HG02970 (cell line): ENCODE data around the gene LMO3.
"Not testable (repeated sequence)": the region's sequence is repeated elsewhere in the genome, so short reads cannot be mapped to it uniquely, and the experiment has no call there.

Experiments
- ATAC-seq: cut with Tn5 transposase; IDR thresholded peaks from one replicate; pipeline ENCODE4 v1.9.1; 2021; ENCODE audit warnings: mild to moderate bottlenecking, moderate library complexity, moderate number of reproducible peaks; ENCODE audit not compliant: unreplicated experiment, low FRiP score

LMO3 gene

DNA sequence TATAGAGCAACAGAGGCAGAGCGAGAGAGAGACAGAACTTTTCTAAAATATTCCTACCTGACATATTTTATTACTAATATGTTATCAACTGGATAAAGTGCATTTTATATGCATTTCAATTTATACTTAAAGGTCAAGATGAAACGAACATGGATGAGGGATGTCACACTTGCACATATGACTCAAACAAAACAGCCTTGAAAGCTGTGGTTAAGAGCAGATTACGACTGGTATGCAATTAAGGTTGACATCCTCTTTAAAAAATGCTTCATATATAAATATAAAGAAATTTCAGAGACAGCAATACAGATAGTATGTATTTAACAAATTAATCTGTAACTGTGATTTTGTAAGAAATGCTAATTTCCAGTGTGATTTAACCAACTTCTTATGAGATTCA, 52.5 kb downstream of the LMO3 start:
- ATAC-seq: no peak

DNA sequence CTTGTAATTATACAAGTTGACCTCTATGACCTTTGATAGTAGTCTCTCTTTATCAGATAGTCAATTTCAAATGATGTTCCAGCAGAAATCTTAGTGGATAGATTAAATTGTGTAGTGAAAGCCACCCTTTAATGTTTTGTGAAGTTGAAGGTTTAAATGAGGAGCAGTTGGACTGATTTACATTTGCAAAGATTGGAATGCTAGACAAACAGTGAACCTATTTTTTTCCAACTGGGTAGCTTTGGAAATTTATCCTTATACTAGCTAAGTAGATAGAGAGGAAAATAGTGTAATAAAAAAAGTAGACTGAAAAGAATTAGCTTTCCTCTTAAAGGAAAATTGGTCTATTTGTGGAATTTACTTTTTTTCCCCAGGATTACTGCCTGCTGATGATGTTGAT, 53.7 kb downstream of the LMO3 start:
- no peak for ATAC-seq

DNA sequence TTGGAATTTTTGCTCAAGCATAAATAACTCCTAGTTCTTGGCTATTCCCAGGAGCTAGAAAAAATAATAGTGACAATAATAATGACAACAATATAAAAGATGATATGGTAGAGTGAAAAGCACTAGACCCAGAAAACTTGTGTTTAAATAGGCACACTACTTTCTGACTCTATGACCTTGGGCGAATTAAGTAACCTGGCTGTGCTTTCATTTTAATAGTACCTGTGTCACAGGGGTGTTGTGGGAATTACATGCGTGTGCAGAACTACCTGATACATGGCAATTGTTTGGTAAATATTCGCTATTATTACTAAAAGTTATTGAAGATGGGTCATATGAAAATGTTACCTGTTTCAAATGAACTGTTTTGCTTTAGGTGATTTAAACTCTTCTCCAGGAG, 60.1 kb downstream of the LMO3 start:
- no peak for ATAC-seq

- no peak for ATAC-seq
Observed at GRCh38 chr12:16542586-16542985, 63.4 kb downstream of the LMO3 start.

DNA sequence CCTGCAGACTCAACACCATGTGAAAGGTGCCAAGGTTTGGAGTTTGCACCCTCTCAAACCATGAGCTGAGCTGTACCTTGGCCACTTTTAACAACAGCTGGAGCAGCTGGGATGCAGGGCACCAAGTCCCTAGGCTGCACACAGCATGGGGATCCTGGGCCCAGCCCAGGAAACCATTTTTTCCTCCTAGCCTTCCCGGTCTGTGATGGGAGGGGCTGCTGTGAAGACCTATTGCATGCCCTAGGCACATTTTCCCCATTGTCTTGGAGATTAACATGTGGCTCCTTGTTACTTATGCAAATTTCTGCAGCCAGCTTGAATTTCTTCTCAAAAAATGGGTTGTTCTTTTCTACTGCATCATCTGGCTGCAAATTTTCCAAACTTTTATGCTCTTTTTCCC, 68.3 kb downstream of the LMO3 start:
- not testable (repeated sequence) for ATAC-seq

DNA sequence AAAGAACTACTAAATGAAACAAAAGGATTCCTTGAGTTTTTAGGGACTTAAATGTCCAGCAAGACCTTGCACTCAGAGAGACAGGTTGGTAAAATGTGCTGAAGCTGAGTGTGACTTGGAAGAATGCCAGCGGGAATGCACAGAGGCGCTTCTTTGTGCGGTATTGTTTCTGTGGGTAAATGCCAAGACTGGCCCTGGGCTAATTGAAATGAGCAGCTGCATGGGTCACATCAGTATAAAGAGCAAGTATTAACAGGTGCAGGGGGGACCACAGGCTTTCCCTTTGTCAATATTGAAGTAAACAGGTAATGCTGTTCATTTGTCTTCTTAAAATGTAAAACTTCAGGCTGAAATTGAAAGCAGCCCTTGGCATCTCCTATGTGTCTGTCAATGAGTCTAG, 74.3 kb downstream of the LMO3 start:
- no peak for ATAC-seq

DNA sequence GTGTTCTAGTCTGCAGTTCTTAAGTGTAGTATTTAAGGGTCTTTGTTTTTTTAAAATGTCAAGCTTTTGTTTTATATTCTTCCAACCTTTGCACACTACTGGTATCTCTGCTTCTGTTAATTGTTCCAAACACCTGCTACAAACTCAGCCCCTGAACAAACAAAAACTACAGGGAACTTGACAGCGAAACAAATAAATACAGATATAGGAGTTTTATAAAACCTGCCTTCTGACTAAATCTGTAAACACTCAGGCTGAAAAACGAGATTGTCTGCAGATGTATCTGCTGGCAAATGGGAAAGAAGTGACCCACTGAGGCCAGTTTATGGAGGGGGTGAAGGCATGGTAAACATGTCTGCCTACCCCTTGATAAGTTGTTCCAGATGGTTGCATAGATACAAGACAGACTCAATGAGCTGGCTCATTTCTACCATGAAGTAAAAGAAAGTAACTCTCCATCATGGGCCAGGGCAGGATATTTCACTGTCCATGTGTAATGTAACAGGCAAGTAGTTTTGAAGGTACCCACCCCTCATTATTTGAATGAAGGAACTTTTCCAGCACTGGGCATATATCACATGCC, 75.6 kb downstream of the LMO3 start:
- no peak for ATAC-seq

DNA sequence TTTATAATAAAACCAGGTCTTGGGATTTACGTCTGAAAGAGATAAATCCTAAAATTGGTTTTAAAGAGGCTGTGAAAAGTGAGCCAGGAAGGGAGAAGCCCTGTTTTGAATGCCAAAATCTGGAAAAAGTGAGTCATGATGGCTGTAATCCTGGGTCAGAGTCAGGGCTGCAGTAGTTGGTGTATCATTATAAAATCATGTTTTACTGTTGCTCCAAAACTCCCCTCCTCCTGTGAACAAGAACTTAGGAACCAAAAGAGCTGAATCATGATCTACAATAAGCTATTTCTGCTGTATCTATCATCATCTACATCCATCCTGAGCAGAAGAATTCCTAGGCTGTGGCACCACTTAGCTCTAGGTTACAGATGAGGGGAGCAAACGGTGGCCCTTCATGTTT, 79.3 kb downstream of the LMO3 start:
- no peak for ATAC-seq

- no peak for ATAC-seq
Observed at GRCh38 chr12:16524378-16524777, 81.6 kb downstream of the LMO3 start.

GRCh38 chr12:16523951-16524331, 82.0 kb downstream of the LMO3 start:
- ATAC-seq: no peak

DNA sequence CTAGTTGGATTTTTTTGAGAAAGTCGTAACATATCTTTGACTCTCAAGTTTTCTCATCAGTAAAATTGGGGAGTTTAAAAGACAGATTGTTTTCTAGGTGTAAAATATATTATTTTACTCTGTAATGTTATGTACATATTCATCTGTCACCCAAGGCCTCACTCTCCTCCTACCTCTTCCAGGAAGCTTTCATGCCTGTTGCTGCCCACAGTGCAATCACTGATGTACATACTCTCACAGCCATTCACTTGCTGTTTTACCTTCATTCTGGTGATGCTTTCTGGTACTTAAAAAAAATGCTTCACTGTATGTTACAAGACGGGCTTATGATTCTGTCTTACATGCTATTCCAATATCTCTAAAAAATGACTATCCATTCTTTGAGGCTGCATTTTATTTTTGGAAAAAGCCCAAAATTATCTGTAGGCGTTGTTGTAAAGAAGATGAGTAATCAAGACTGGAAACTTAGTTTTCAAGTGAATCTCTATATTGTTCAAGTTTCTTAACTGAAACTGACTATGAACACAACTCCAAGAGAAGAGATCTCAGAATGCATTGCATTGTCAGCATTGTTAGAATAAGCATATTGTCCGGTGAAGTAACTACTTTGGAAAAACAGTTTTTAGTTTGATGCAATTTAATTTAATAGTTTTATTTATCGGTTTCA, 82.5 kb downstream of the LMO3 start:
- no peak for ATAC-seq

DNA sequence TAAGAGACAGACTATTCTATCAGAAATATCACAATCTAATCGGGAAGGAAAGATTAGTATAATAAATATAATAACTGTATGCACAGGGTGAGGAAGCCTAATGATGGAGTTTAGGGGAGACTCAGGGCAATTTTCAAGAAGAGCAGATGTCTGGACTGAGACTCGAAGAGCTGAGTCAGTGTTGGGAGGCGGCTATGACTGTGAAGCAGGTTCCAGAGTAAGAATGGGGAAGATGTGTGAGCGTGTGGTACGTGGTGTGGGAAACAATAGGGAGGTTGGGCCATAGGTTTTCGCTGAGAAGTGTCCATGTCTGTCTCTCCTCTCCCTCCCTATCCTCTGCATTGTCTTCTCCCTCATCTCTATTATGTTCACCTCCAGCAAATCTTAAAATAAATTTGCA, 85.6 kb downstream of the LMO3 start:
- no peak for ATAC-seq

- ATAC-seq: no peak
Observed at GRCh38 chr12:16515666-16516065, 90.3 kb downstream of the LMO3 start.

DNA sequence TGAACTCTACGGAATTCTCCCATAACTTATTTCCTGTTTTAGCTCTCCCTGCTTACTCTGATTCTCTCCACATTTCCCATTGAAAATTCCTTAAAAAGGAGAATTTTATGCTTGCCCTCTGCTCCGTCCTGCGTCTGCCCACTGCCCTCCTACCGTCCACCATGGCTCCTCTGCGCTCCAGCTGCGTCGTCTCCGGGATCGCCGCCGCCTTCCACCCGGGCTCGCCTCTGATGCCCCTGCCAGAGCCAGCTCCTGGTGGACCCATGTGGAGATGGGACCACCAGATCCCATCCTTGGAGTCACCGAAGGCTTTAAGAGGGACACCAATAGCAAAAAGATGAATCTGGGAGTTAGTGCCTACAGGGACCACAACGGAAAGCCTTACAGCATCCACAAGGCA, 92.7 kb downstream of the LMO3 start:
- ATAC-seq: no peak

DNA sequence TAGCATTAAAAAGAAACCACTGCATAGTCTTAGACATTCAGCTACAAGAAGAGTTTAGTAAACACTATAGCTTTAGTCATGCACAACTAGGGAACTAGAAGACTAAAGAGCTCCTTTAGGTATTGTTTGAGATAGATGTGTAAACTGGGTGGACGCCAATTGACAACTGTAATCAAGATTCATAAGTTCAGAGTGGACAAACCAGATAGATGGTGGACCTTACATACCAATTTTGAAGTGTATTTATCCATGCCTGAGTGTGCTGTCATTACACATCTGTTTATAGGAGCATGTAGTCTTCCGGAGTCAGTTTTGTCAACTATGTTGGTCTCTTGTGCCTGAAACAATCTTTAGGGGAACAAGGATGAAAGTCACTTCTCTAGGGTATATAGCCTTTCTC, 96.6 kb downstream of the LMO3 start:
- ATAC-seq: no peak

GRCh38 chr12:16506394-16506793, 99.6 kb downstream of the LMO3 start:
- ATAC-seq: no peak

DNA sequence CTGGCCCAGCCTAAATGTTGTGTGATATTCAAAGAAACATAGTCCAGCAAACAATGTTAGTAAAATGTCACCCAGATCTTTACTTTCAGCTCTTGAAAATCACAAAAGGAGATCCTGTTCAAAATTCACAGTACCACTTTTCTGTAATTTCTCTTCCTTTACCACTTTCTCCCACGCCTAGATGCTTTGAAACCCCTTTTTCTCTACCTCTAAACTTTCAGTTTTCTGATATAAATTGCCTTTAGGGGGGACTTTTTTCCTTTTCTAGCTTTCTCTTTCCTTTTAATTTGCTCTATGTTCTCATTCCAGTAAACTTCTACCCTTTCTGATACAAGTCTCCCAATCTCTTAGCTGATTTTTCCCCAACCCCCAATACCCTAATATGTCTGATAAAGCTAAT, 101.8 kb downstream of the LMO3 start:
- ATAC-seq: no peak

DNA sequence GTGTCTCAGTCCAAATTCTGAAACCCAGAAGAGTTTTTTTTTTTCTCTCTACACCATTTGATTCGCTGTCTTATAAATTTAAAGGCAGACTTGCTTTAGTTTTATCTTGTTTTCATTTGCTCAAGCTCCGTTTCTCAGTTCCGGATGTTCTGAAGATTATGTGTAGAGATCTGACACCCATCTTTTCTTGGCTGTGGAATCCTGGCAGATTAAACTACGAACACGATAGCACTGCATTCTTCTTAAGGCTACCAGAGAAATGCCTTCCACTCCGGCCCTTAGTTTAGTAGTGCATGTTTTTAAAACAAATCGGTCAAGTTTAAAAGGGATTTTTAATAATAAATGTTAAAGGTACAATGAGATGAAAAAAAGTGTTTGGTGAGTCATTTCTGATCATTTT, 106.4 kb downstream of the LMO3 start:
- ATAC-seq: no peak
